GM21360 (cell line): Measurements from ENCODE around the gene PCBP4.
"Not testable (repeated sequence)": the region's sequence is repeated elsewhere in the genome, so short reads cannot be mapped to it uniquely, and the experiment has no call there.

Source experiments
- ATAC-seq: cut with Tn5 transposase; IDR thresholded peaks from one replicate; pipeline ENCODE4 v1.9.1; 2021; ENCODE audit warnings: mild to moderate bottlenecking, moderate library complexity; ENCODE audit not compliant: unreplicated experiment

Gene PCBP4

GRCh38 chr3:51928981-51929380 is 38.3 kb downstream of the PCBP4 start:
- not testable (repeated sequence) for ATAC-seq

- ATAC-seq = no peak
Measured at GRCh38 chr3:51928438-51928837, 38.8 kb downstream of the PCBP4 start.

GRCh38 chr3:51927061-51927977 is 39.9 kb downstream of the PCBP4 start:
- ATAC-seq = no peak

- ATAC-seq = no peak
Measured at GRCh38 chr3:51921081-51921578, 46.1 kb downstream of the PCBP4 start.

GRCh38 chr3:51916418-51916817 is 50.8 kb downstream of the PCBP4 start:
- no peak for ATAC-seq

- ATAC-seq = no peak
Measured at GRCh38 chr3:51908026-51908425, 59.2 kb downstream of the PCBP4 start.
